MM.1S (cell line): ENCODE results near the gene TAB2.

Source experiments
- DNase-seq: peaks from one replicate; pipeline ENCODE4 v3.0.0-alpha.2; 2015
- H2AFZ ChIP-seq: fragments of 300-600 bp; sonication (generic); 2 replicates; pipeline ENCODE4 v1.6.0; 2016; ENCODE audit warnings: antibody characterized with exemption, low read length
- H3F3A ChIP-seq: fragments of 300-600 bp; sonication (generic); 2 replicates; pipeline ENCODE4 v1.6.1; 2016; ENCODE audit warnings: mild to moderate bottlenecking, antibody characterized with exemption, low read length, moderate library complexity, mixed read lengths; ENCODE audit not compliant: insufficient read depth
- H3K27ac ChIP-seq: fragments of 300-600 bp; sonication (generic); 2 replicates; pipeline ENCODE4 v1.5.1; 2016; ENCODE audit warnings: mild to moderate bottlenecking, low read length
- H3K27me3 ChIP-seq: fragments of 300-600 bp; sonication (generic); replicated peaks from 2 replicates; pipeline ENCODE4 v1.6.0; 2016; ENCODE audit warnings: low read length; ENCODE audit not compliant: insufficient read depth
- H3K36me3 ChIP-seq: fragments of 300-600 bp; sonication (generic); replicated peaks from 2 replicates; pipeline ENCODE4 v1.6.1; 2016; ENCODE audit warnings: mild to moderate bottlenecking, low read length, mixed read lengths; ENCODE audit not compliant: insufficient read depth
- H3K4me1 ChIP-seq: fragments of 300-600 bp; sonication (generic); 2 replicates; pipeline ENCODE4 v1.6.1; 2016; ENCODE audit warnings: low read length, mixed read lengths
- H3K4me2 ChIP-seq: fragments of 300-600 bp; sonication (generic); 2 replicates; pipeline ENCODE4 v1.6.0; 2016; ENCODE audit warnings: low read depth, low read length
- H3K4me3 ChIP-seq: fragments of 300-600 bp; sonication (generic); 2 replicates; pipeline ENCODE4 v1.5.1; 2016; ENCODE audit warnings: low read length, mixed read lengths
- H3K79me2 ChIP-seq: fragments of 300-600 bp; sonication (generic); 2 replicates; pipeline ENCODE4 v1.6.1; 2016; ENCODE audit warnings: mixed run types, low read length, mixed read lengths
- H3K9ac ChIP-seq: fragments of 300-600 bp; sonication (generic); 2 replicates; pipeline ENCODE4 v1.6.1; 2016; ENCODE audit warnings: low read length, mixed read lengths
- H3K9me2 ChIP-seq: fragments of 300-600 bp; sonication (generic); replicated peaks from 2 replicates; pipeline ENCODE4 v1.6.1; 2016; ENCODE audit warnings: mild to moderate bottlenecking, low read length, mixed read lengths; ENCODE audit not compliant: insufficient read depth
- H3K9me3 ChIP-seq: fragments of 300-600 bp; sonication (generic); replicated peaks from 2 replicates; pipeline ENCODE4 v1.6.1; 2016; ENCODE audit warnings: mild to moderate bottlenecking, low read length, mixed read lengths; ENCODE audit not compliant: insufficient read depth
- H4K20me1 ChIP-seq: fragments of 300-600 bp; sonication (generic); 2 replicates; pipeline ENCODE4 v1.6.1; 2016; ENCODE audit warnings: mild to moderate bottlenecking, low read length, moderate library complexity, mixed read lengths; ENCODE audit not compliant: insufficient read depth
- EZH2 ChIP-seq: fragments of 300-600 bp; sonication (generic); optimal IDR thresholded peaks from 2 replicates; pipeline ENCODE3; 2017; ENCODE audit warnings: low read depth, mild to moderate bottlenecking, antibody characterized with exemption, low read length, mixed read lengths
- EZH2phosphoT487 ChIP-seq: fragments of 300-600 bp; sonication (generic); IDR thresholded peaks from 2 replicates; pipeline ENCODE4 v1.6.1; 2018; ENCODE audit warnings: antibody characterized with exemption, low read length
- TF ChIP-seq, protein P1 (sequence below): fragments of 300-600 bp; sonication (generic); IDR thresholded peaks from 2 replicates; pipeline ENCODE4 v1.5.1; 2016; ENCODE audit warnings: antibody characterized with exemption, low read length, mixed read lengths

The TAB2 gene

DNA sequence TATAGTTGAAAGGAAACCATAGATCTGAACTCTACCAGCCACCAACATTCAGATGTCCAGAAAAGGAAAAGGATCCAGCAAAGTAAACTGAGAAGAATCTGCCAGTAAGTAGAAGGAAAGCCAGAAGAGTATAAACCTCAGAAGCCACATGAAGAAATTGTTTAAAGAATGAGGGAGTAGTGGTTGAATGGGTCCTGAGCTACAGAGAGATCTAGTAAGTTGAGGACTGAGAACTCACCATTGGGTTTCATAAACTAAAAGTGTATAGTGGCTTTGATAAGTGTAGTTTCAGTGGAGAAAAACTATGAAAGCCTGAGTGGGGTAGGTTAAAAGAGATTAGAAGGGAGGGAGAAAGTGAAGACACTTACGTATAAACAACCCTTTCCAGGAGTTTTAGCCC, 50.6 kb downstream of the TAB2 start:
- TF ChIP-seq EZH2 (no peak), EZH2phosphoT487 (no peak)
- TF ChIP-seq, protein P1, sequence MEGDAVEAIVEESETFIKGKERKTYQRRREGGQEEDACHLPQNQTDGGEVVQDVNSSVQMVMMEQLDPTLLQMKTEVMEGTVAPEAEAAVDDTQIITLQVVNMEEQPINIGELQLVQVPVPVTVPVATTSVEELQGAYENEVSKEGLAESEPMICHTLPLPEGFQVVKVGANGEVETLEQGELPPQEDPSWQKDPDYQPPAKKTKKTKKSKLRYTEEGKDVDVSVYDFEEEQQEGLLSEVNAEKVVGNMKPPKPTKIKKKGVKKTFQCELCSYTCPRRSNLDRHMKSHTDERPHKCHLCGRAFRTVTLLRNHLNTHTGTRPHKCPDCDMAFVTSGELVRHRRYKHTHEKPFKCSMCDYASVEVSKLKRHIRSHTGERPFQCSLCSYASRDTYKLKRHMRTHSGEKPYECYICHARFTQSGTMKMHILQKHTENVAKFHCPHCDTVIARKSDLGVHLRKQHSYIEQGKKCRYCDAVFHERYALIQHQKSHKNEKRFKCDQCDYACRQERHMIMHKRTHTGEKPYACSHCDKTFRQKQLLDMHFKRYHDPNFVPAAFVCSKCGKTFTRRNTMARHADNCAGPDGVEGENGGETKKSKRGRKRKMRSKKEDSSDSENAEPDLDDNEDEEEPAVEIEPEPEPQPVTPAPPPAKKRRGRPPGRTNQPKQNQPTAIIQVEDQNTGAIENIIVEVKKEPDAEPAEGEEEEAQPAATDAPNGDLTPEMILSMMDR: no peak
- Histone ChIP-seq H3K36me3 (no peaks in the 10 kb centered on the region), H3K4me1 (peaks cover 21% of the 10 kb centered on the region)

GRCh38 chr6:149371154-149371553, 53.6 kb downstream of the TAB2 start:
- Histone ChIP-seq H3K9ac (no peak overlapping the region), H3K36me3 (no peaks in the 10 kb centered on the region), H3K4me1 (peaks cover 21% of the 10 kb centered on the region), H2AFZ (no peak overlapping the region), H3K4me3 (no peak overlapping the region), H3K9me3 (no peaks in the 10 kb centered on the region), H3K27me3 (no peaks in the 10 kb centered on the region), H4K20me1 (no peaks in the 10 kb centered on the region), H3F3A (no peaks in the 10 kb centered on the region), H3K27ac (no peak overlapping the region), H3K4me2 (no peak overlapping the region), H3K79me2 (peaks cover 19% of the 10 kb centered on the region), H3K9me2 (no peaks in the 10 kb centered on the region)
- TF ChIP-seq EZH2phosphoT487: no peak
- TF ChIP-seq, protein P1: no peak
- TF ChIP-seq EZH2: no peak
- DNase-seq: no peak

More for the DNA sequence above, 50.6 kb downstream of the TAB2 start:
- Histone ChIP-seq H3K4me2 (no peak overlapping the region), H4K20me1 (no peaks in the 10 kb centered on the region), H3K9ac (no peak overlapping the region), H3K79me2 (peaks cover 39% of the 10 kb centered on the region), H3K9me3 (no peaks in the 10 kb centered on the region), H3K27me3 (no peaks in the 10 kb centered on the region), H2AFZ (no peak overlapping the region), H3K27ac (no peak overlapping the region), H3K4me3 (no peak overlapping the region), H3K9me2 (no peaks in the 10 kb centered on the region), H3F3A (no peaks in the 10 kb centered on the region)
- no peak for DNase-seq

DNA sequence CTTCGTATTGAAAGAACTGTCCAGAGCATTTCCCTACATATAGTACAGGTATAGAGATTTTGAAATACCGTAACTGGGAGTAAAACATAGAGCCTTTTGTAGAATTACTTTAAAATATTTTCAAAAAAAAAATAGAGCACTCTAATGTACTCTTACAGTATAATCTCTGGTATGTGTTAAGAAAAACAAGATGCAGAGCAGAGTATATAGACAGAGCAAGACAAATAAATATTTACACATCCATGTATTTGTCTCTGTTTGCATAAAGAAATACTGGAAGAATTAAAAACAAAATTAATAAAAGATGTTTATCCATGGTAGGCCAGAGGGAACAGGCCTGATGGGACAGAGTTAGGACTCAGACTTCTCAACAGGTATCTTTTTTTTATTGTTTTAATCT, 54.5 kb downstream of the TAB2 start:
- Histone ChIP-seq H3K4me2 (no peak overlapping the region), H3K9me2 (no peaks in the 10 kb centered on the region), H3K4me1 (peaks cover 19% of the 10 kb centered on the region), H3K27ac (no peak overlapping the region), H3K9ac (no peak overlapping the region), H4K20me1 (no peaks in the 10 kb centered on the region), H3K27me3 (no peaks in the 10 kb centered on the region), H3K79me2 (peaks cover 18% of the 10 kb centered on the region), H2AFZ (no peak overlapping the region), H3K36me3 (no peaks in the 10 kb centered on the region), H3K9me3 (no peaks in the 10 kb centered on the region), H3F3A (no peaks in the 10 kb centered on the region), H3K4me3 (no peak overlapping the region)
- no peak for DNase-seq
- TF ChIP-seq, protein P1: no peak
- TF ChIP-seq EZH2phosphoT487 (no peak), EZH2 (no peak)
